GM19023 (cell line): ENCODE results near the gene TCERG1L.
"Not testable (repeated sequence)": the region's sequence is repeated elsewhere in the genome, so short reads cannot be mapped to it uniquely, and the experiment has no call there.

Experiments
- ATAC-seq: cut with Tn5 transposase; IDR thresholded peaks from one replicate; pipeline ENCODE4 v1.9.1; 2021; ENCODE audit warnings: mild to moderate bottlenecking, moderate library complexity; ENCODE audit not compliant: unreplicated experiment

TCERG1L gene

DNA sequence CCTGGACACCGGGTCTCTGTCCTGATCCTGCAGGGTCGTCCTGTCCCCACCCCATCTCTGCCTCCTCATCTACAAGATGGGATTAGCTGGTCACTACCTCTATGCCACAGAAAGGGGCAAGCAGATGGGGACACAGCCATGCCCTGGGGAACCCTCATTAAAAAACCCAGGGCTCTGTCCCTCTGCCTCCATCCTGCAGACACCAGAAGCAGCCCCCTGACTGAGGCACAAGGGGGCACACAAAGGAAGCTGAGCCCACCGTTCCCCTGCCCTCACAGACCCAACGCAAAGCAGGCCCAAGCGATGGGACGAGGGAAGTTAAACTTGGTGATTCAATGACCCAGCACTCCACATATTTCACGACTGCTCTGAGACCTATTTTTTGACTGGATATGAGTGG, 142.4 kb downstream of the TCERG1L start:
- ATAC-seq: no peak

DNA sequence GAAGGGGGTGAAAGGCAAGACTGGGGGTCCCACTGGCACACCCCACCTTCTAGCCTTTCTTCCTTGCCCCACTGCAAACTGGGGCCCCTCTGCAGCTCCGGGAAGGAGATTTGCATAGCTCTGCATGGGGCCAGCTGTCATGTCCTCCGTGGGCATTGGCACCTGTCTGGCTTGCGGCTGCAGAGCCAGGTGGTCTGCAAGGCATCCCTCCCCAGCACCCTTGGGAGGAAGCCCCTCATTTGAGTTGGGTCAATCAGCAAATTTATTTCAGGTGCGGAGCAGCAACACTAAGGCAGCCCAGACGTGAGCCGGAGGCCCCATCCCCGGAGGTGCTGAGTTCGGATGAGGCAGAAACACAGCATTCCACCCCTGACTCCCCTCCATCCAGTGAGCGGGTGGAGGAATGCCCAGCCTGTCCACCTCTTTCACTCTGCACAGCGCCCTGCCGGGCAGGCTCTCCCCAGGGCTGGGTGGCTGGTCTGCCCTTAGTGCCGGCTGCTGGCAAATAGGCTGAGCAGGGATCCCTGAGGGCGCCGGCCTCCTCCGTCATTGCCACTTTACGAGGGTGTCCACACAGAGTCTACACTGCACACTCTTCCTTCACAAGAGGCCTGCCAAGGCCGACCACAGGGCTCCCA, 143.2 kb downstream of the TCERG1L start:
- no peak for ATAC-seq

DNA sequence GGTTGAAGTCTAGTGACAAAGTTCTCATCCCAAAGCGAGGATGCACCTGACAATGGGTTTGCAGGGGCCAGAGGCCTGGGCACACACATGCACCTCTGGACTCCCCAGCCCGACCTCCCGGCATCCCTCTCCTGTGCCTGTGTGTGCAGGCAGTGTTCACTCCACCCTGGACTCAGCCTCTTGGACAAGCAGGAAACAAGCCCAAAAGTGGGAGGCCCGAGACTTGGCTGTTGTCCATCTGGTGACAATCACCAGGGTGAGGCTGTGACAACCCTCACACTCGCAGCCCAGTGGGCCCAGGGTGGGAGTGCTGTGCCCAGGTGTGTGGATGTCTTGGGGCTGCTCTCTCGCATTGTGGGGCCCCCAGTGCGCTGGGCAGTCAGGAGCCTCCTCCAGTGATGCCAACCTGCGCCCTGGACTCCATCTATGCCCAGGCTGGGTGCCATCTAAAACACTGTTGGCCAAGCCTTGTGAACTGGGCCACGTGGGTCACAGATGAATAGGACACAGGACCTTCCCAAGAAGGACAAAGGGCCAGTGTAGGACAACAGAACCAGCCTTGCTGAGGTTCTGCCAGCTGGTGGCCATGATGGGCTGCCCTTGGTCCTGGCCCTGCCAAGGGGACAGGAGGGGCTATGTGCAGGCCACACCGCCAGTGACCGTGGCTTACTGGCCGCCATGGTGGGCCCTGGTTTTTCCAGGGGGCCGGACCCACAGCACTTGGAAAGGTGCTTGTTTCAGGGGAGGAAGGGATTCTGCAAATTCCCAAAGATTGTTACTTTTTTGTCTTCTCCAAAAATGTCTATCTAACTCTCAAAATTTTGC, 144.3 kb downstream of the TCERG1L start:
- ATAC-seq: no peak

- ATAC-seq: no peak
Observed at GRCh38 chr10:131166486-131166885, 145.0 kb downstream of the TCERG1L start.

DNA sequence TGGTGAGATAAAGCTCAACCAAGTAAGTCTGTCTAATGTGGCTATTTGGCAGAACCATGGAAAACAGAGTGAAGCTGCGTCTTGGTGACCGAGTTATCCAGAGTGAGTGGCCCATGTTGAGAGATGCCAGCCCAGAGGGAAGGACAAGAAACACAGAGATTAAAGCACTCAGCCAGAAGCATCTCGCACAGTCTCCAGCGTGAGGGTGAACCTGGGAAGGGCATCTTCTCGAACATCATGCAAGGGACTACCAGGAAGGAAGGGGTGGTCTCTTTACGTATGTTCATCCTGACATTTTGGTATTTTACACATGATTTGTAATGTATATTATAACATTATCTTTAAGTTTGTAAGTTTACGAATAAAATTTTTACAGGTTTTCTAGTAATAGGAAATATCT, 146.4 kb downstream of the TCERG1L start:
- ATAC-seq: no peak

GRCh38 chr10:131162866-131163843, 148.4 kb downstream of the TCERG1L start:
- no peak for ATAC-seq

DNA sequence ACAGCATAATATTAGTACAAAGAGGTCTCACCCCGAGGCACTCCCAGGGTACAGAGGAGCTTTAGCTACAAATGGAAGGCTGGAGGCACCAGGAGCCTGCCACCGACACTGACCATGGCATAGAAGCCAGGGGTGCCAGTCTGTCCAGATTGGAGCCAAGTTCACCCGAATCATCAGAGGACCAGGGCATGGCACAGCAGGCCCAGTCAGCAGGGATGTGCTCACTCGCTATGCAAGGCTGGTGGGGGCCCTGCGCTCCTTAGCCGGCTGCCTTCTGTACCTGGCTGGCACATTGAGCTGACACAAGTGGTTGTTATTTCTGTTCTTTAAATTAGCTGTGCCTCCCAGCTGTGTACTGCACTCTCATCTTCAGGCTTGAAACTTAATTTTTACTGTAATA, 149.3 kb downstream of the TCERG1L start:
- ATAC-seq: no peak

DNA sequence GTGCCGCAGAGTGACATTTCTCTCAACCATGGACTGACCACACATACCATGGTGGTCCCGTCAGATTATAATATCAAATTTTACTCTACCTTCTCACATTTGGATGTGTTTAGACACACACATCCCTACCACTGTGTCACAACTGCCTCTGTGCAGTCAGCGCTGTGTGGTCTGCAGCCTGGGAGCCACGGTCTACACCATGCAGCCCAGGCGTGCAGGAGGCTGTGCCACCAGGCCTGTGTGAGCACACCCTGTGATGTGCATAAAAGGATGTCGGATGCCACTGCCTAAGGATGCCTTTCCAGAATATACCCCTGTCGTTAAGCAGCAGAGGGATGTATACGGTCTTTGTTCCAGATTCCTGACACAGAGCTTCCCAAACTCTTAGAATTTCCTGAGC, 150.4 kb downstream of the TCERG1L start:
- no peak for ATAC-seq

- ATAC-seq: no peak
Observed at GRCh38 chr10:131160219-131160875, 151.2 kb downstream of the TCERG1L start.

GRCh38 chr10:131159771-131160170, 151.8 kb downstream of the TCERG1L start:
- ATAC-seq: no peak

GRCh38 chr10:131158695-131159094, 152.8 kb downstream of the TCERG1L start:
- ATAC-seq: no peak

DNA sequence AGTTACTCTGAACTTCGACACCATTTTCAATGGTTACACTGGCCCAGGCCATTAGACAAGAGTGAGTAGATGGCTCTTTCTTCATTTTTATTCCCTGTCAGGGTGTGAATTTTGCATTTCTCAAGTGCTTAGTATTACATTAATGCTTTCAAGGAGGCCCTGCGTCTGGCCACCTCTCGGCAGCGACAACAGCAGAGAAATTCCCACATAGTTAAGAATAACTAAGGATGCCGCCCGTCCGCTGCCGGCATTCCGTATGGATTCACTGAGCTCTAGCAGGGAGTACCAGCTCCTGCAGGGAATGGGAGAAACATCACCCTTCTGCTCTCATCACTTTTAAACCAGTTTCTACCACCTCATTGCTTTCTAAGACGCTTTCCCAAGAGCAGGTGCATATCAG, 153.6 kb downstream of the TCERG1L start:
- no peak for ATAC-seq

DNA sequence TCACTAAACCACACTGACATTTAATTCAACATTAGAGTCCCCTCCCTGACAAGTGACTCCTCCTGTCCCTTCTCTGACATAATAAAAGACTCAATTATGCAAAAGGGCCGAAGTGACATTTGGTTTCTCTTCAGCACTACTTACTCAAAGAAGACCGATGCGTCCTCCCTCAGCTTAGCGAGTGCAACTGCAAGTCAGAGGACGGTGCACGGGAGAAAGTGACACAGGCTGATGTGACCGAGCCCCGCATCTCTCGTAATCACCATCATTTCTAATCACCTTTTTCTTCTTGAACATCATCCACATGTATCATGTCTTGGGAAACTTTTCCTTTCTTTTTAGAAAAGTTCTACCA, 155.7 kb downstream of the TCERG1L start:
- no peak for ATAC-seq

DNA sequence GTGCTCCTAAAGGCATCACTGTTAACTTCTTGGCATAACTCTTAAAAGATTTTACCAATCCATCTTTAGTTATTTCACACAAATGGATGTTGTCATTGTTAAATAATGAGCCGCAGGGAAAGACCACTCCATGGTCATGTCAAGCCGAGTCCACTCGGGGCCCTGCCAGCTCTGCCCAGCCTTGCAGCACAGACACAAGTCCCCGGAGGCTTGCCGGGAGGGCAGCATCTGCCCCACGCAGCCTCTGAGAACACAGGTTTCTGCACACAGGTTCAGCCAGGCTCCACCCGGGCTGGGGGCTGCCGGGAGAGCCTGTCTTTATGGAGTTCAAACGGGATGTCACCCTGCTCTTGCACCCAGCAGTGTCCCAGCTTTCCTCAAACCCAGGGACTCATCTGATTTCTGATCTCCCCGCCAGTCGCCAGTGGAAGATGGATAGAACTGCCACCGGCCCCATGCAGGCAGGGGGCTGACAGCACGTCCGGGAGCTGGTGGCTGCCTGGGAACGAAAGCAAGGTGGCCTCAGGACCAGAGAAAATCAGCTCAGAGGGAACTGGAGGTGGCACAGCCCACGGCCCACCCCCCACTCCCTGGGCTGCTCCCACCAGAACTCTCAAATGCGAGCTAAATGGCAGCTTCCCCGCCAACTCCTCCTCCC, 156.2 kb downstream of the TCERG1L start:
- no peak for ATAC-seq

- ATAC-seq: no peak
Observed at GRCh38 chr10:131154306-131155025, 157.1 kb downstream of the TCERG1L start.

DNA sequence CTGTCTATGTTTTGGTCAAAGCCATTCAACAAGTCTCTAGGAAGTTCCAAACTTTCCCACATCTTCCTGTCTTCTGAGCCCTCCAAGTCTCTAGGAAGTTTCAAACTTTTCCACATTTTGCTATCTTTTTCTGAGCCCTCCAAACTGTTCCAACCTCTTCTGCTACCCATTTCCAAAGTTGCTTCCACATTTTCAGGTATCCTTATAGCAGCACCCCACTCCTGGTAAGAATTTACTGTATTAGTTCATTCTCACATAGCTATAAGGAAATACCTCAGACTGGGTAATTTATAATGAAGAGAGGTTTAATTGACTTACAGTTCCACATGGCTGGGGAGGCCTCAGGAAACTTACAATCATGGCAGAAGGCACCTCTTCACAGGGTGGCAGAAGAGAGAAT, 159.1 kb downstream of the TCERG1L start:
- ATAC-seq: not testable (repeated sequence)

DNA sequence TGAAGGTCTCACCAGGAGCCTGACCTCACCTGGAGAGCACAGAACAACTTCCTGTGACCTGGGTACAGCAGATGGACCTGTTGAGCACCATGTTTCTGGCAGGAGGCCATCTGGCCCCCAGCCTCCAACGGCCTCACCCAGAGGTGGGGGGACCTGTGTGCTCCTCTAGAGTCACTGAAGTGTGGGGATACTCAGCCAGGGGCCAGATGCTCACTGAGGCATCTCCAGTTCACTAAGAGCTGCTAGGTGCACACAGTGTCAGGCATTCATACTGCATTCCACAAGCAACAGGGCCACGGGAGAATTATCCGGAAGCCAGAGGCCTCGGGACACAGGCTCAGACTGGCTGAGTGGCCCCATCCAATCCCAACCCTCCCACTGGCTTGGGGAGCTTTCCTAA, 161.4 kb downstream of the TCERG1L start:
- ATAC-seq: no peak

DNA sequence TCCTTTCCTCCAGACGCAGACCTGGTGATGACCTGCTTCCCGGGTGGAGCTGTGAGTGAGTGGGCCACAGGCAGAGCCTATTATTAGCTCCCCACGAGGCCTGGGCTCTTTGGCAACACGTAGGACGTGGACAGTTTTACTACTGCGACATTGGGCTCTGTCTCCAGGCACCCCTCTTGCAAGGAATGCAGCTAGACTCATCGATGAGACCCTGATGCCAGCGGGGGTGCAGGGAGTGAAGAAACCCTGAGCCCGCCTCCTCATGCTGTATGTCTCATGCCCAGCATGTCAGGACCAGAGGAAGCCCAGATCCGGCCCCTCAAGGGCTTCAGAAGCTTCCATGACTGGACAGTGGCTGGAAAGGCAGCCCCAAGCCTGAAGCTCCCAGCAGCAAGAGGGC, 161.9 kb downstream of the TCERG1L start:
- no peak for ATAC-seq

GRCh38 chr10:131149111-131149510, 162.4 kb downstream of the TCERG1L start:
- no peak for ATAC-seq

DNA sequence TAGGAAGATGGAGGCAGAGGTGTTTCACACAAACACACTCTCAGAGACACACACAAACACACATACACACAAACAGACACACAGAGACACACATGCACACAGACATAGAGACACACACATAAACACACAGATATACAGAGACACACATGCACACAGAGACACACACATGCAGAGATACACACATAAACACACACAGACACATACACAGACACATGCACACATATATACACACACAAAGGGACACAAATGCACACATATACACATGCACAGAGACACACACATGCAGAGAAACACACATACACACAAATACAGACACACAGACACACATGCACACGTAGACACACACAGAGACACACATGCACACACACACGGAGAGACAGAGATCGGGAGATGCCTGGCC, 163.3 kb downstream of the TCERG1L start:
- no peak for ATAC-seq
